Head of caudate nucleus (tissue), 42 donors: ENCODE results near the gene TRAPPC2.
A peak's percentile ranks its signal among the peaks of the same experiment; 100 is the strongest.

Experiments
- DNase-seq, 42 donors: peaks; one replicate each; pipeline versions ENCODE4 v3.0.0 to v3.0.0-alpha.2; 2020 to 2021; ENCODE audit warnings: mixed read lengths in 7 of 42
- intact Hi-C: fragments of 100-400 bp; cut with DNase I; formaldehyde crosslinking; loops from one replicate; pipeline ENCODE4 v1.15.0; 2022

TRAPPC2 gene

GRCh38 chrX:13711141-13711540, 23.3 kb downstream of the TRAPPC2 start:
- intact Hi-C loops: no loop called here
- DNase-seq: no peak

DNA sequence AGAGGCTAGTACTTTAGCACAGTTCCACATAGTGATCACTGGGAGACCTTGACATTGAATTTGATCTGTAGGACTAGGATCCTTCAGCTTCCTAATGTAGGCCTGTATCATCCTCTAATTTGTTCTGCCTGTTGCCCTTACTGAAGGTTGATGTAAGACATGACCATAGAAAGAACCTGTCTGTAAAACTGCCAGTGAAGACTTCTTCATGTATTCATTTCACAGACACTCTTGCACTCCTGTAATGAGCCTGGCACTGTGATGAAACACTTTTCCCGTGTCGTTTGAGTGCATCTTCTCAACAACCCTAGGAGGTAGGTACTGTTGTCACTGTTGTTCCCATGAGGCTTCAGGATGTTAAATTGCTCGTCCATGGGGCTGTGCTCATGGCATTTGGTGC, 30.8 kb downstream of the TRAPPC2 start:
- intact Hi-C loops: no loop called here
- DNase-seq: no peak

DNA sequence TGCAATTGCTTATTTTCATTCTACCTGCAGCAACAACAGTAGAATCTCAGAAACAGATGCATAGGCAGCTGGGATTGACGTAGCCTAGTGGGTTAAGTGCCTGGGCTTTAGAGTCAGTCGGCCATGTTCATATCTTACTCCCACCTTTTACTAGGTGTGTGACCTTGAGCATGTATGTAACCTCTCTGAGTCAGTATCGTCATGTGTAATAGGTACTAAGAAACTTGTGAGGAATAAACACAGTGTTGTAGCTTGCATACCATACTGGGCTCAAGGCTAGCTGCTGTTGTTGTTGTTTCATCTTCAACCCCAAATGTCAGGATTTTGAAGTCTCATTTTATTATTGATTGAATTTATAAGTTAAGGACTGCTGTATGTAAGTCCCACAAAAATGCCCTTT, 31.3 kb downstream of the TRAPPC2 start:
- intact Hi-C loops: no loop called here
- no peak for DNase-seq

- intact Hi-C loops: no loop called here
- no peak for DNase-seq
These were observed 32.2 kb downstream of the TRAPPC2 start for GRCh38 chrX:13702111-13702789.

DNA sequence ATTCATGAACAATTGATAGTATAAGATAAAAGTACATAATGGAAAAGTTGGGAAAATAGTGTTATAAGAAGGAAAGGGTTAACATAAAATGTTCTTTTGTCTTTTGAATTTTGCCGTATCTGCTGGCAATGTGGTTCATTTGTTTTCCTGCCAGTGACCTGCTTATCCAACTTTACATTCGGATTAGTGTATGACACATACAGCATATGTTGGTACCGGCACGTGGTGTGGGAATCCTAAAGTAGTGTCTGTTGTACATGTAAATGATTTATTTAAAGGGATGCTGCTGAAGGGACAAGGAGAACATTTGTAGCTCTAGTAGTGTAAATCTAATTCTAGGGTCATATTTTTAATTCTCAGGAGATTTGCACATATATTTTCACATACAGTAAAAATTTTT, 34.0 kb downstream of the TRAPPC2 start:
- DNase-seq: no peak
- intact Hi-C loops: no loop called here

- intact Hi-C loops: no loop called here
- DNase-seq: no peak
These were observed 35.1 kb downstream of the TRAPPC2 start for GRCh38 chrX:13699183-13699826.

- no peak for DNase-seq
- intact Hi-C loops: no loop called here
These were observed 36.0 kb downstream of the TRAPPC2 start for GRCh38 chrX:13698432-13698831.

DNA sequence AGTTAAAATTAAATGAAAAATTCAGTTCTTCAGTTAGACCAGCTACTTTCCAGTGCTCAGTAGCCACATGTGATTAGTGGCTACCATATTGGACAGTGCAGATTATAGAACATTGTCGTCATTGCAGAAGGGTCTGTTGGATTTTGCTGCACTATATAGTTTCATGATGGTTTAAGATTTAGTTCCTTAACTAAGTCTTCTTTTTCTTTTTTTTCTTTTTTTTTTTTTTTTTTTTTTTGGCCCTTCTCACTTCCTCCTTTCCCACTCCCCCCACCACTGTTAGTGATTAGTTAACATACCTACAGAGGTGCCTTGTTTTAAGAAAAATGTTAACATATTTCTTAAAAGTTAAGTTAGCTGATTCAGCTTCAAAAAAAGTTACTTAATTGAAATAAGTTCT, 36.4 kb downstream of the TRAPPC2 start:
- intact Hi-C loops: no loop called here
- no peak for DNase-seq

DNA sequence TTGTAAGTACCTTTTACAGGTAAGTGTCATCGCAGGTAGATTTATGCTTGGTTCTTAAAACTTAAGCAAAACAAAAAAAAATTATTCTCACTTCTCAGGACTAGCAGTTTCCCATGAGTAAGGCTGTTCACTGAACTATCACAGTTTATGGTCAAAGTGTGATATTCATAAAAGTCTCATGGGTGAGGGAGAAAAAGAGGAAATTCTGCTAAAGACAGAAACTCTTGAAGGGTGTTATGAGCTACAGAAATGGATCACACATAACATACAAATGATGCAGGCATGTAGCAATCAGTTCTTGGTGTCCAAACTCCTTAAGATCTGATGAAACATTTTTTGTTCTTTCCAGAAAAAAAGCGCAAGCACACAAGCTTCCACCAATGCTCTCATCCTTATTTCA, 37.0 kb downstream of the TRAPPC2 start:
- no peak for DNase-seq
- intact Hi-C loops: no loop called here

GRCh38 chrX:13695601-13696115, 38.8 kb downstream of the TRAPPC2 start:
- intact Hi-C loops: no loop called here
- DNase-seq: no peak

GRCh38 chrX:13694983-13695382, 39.4 kb downstream of the TRAPPC2 start:
- intact Hi-C loops: no loop called here
- no peak for DNase-seq

- intact Hi-C loops: no loop called here
These were observed 40.1 kb downstream of the TRAPPC2 start for GRCh38 chrX:13694359-13694758.

DNA sequence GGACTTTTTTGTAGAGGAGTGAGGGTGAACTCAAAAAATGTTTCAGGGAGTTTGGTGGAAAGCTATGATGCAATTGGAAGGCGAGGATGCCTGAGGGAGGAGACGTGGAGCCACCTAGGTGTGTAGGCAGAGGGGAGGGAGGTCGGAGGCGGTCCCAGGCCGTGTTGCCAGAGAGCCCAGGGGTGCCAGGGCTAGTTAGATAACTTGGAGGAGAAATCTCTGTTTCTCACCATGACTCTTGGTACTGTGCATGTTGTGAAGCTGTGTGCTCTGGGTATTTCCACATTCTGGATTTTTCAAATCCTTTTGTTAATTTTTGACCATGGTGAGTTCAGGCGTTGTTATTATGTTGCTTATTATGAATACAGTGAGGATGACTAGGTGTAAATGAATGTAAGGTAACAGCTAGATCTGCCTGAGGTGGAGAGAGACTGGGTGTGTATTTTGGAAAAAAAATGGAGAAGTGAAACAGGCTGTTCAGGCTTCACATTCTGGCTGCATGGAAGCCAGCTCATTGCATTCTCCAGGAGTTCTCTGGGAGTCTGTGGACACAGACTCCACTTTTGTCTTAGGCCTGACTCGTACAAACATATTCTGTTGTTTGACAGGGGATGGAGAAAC, 41.0 kb downstream of the TRAPPC2 start:
- peak in 2 of 42 donors; percentile 14 to 15 for DNase-seq
- intact Hi-C loops: no loop called here

More at GRCh38 chrX:13694359-13694758, 40.1 kb downstream of the TRAPPC2 start:
- DNase-seq: no peak

GRCh38 chrX:13692771-13693231, 41.6 kb downstream of the TRAPPC2 start:
- intact Hi-C loops: no loop called here
- no peak for DNase-seq

DNA sequence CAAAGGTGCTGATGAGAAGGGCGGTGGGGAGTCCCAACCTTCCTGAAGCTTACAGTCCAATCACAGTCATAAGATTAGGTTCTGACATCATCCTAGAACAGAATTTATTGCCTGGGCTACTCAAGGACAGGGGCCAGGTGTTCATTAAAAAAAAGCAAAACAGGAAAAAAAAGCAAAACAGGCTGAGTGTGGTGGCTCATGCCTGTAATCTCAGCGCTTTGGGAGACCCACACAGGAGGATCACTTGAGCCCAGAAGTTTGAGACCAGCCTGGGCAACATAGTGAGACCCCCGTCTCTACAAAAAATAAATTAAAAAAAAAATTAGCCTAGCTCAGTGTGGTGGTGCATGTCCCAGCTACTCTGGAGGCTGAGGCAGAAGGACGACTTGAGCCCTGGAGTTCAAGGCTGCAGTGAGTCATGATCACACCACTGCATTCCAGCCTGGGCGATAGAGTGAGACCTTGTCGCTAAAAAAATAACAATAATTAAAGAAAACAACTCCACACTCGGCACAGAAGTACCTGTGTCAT, 42.5 kb downstream of the TRAPPC2 start:
- DNase-seq: no peak

GRCh38 chrX:13690836-13691235, 43.6 kb downstream of the TRAPPC2 start:
- no peak for DNase-seq
- intact Hi-C loops: no loop called here

More for the DNA sequence above, 42.5 kb downstream of the TRAPPC2 start:
- intact Hi-C loops: no loop called here

DNA sequence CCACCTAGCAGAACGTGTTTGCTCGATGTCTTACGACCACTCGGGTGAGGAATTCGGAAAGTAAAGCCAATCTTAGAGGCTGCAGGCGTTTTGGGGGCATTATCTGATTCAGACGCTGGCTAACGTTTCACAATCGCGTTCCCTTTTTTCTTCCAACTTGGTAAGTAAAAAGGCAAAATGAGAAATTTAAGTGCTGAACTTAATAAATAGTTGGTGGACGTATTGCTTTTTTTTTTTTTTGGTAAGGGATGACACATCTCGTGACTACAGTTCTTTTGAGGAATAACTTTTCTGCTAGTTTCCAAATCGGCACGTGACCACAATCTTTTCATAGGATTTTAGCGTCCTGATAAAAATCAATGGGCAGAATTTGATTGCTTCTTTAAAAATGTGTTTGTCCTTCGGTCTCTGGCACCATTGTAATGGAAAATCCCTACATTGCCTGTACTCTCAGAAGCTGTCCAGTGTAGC, 44.6 kb downstream of the TRAPPC2 start:
- DNase-seq: no peak

DNA sequence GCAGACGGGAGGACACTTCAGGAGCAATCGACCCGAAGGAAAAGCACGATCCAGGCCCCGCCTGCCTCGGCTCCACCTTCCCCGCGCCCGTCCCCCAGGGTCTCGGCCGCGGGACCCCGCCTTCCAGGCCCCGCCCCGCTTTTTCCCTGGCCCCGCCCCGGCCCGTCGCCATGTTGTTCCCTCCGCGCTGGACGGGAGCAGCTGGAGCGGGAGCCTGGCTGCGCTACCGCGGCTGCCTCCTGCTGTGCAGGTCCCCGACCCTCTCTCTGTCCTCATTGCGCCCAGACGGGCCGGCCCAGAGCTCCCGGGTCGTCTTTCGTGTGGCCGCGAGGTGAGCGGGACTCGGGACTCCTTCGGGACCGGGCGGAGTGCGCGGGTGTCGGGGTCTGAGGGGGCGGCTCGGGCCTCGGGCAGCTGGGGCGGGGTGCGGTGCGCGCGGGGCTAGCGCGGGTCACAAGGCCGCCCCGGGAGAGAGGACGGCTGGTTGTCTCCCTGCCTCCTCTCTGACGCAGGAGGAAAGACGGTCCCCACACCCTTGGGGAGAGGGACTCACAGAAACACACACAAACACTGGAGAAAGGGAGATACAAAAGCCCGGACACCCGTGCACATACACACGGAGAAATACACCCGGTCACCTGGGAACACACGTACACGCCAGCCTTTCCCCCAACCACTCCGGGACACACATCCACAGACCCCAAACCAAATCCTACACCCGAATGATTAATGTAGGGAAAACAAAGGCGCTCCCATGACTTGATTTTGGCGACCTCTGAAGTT, 45.3 kb downstream of the TRAPPC2 start, which contains the start of gene RAB9A:
TSS of gene RAB9A (plus strand) at position 171 of the 783 bp plus-strand sequence. CDS start 19,619 bp downstream, outside the sequence.
- intact Hi-C loops: no loop called here
- DNase-seq: peak; percentile 52 to 92 (median 85)

More for the DNA sequence above, 44.6 kb downstream of the TRAPPC2 start:
- intact Hi-C loops: no loop called here

- no peak for DNase-seq
- intact Hi-C loops: no loop called here
These were observed 45.9 kb downstream of the TRAPPC2 start for GRCh38 chrX:13688384-13688957.
